Panc1 (cell line): ENCODE measurements around the gene CYB5A. TPM values are rescaled to one million over a fixed set of nuclear protein-coding genes. Genes with fewer than 3 reads are reported as not detected.

Source experiments
- ATAC-seq: fragments of 200-7000 bp; cut with Tn5 transposase; 2 replicates; pipeline ENCODE4 v1.9.1; 2020; ENCODE audit warnings: mild to moderate bottlenecking, moderate library complexity
- BruUV-seq: library from RNA; stranded (reverse); fragments of 400-500 nt; replicated peaks from 2 replicates; lab custom pipeline; 2021; lab: Mats Ljungman, UMichigan
- CTCF ChIA-PET: fragments of 300-600 bp; sonication (Branson Sonifier 250); formaldehyde crosslinking; loops from one replicate; lab custom pipeline; 2022; ENCODE audit warnings: antibody characterized with exemption; lab: Charles Lee
- POLR2A ChIA-PET: fragments of 300-600 bp; sonication (Branson Sonifier 250); formaldehyde crosslinking; loops from one replicate; lab custom pipeline; 2022; ENCODE audit warnings: antibody characterized with exemption; lab: Charles Lee
- DNase-seq: peaks from one replicate; pipeline ENCODE4 v3.0.0-alpha.2; 2010; ENCODE audit warnings: low read depth, low spot score
- H3K27ac ChIP-seq: 2 replicates; pipeline ENCODE4 v1.5.1; 2011; ENCODE audit warnings: mild to moderate bottlenecking, low read length, inconsistent platforms
- H3K27me3 ChIP-seq: fragments of 200-500 bp; sonication (Bioruptor generic); 2 replicates; pipeline ENCODE4 v1.6.0; 2014; ENCODE audit warnings: low read length, inconsistent platforms; ENCODE audit not compliant: control insufficient read depth, insufficient read depth
- H3K36me3 ChIP-seq: fragments of 200-500 bp; sonication (Bioruptor generic); 2 replicates; pipeline ENCODE4 v1.5.1; 2014; ENCODE audit warnings: inconsistent platforms, mild to moderate bottlenecking, low read length, moderate library complexity; ENCODE audit not compliant: control insufficient read depth, insufficient read depth
- H3K4me1 ChIP-seq: 2 replicates; pipeline ENCODE4 v1.5.1; 2011; ENCODE audit warnings: inconsistent platforms, mild to moderate bottlenecking, low read length, moderate library complexity; ENCODE audit not compliant: control insufficient read depth, insufficient read depth
- H3K4me3 ChIP-seq, 2 experiments: 2 replicates each; pipeline ENCODE4 v1.5.1; 2011 to 2012; ENCODE audit warnings: low read depth in 2 of 2, low read length in 2 of 2, mild to moderate bottlenecking in 2 of 2, inconsistent platforms in 1 of 2, moderate library complexity in 1 of 2
- H3K9me3 ChIP-seq: fragments of 200-500 bp; sonication (Bioruptor generic); 2 replicates; pipeline ENCODE4 v1.5.1; 2014; ENCODE audit warnings: low read depth, mild to moderate bottlenecking, inconsistent platforms, low read length, moderate library complexity; ENCODE audit not compliant: control insufficient read depth, insufficient read depth
- POLR2AphosphoS5 ChIP-seq: IDR thresholded peaks from 2 replicates; pipeline ENCODE4 v1.6.1; 2012; ENCODE audit warnings: mild to moderate bottlenecking, low read depth, low read length, moderate library complexity
- SIN3A ChIP-seq: IDR thresholded peaks from 2 replicates; pipeline ENCODE4 v1.6.1; 2012; ENCODE audit warnings: low read depth, mild to moderate bottlenecking, low read length, moderate library complexity, borderline replicate concordance; ENCODE audit not compliant: insufficient read depth
- TCF7L2 ChIP-seq: IDR thresholded peaks from 2 replicates; pipeline ENCODE4 v1.6.1; 2011; ENCODE audit warnings: mild to moderate bottlenecking, low read depth, low read length, inconsistent platforms
- in situ Hi-C: cut with HindIII; loops from 2 replicates; pipeline ENCODE4 v1.10.0; 2016; ENCODE audit warnings: low sequenced_read_pairs, low pct_unique_long_range_greater_than_20kb
- intact Hi-C: fragments of 100-400 bp; cut with micrococcal nuclease; formaldehyde crosslinking; loops from one replicate; pipeline ENCODE4 v1.10.0; 2022; ENCODE audit not compliant: unreplicated experiment
- total RNA-seq: library from RNA; stranded (reverse); gene quantifications from one replicate; pipeline ENCODE4 v1.2.1, GENCODE V29; 2021; ENCODE audit not compliant: unreplicated experiment
- TF ChIP-seq, protein P1 (sequence below), 2 experiments: IDR thresholded peaks; 2 replicates each; pipeline ENCODE4 v1.6.1; 2011 to 2012; ENCODE audit warnings: low read depth in 2 of 2, control low read depth in 1 of 2, low read length in 1 of 2, mild to moderate bottlenecking in 1 of 2, moderate library complexity in 1 of 2; ENCODE audit not compliant: insufficient read depth in 1 of 2
- TF ChIP-seq, protein P2 (sequence below): fragments of 450-650 bp; IDR thresholded peaks from 2 replicates; pipeline ENCODE4 v1.5.1; 2017; ENCODE audit warnings: mild to moderate bottlenecking

CYB5A gene
- total RNA-seq, 1 experiment from 2014 or later: 51.3 TPM

DNA sequence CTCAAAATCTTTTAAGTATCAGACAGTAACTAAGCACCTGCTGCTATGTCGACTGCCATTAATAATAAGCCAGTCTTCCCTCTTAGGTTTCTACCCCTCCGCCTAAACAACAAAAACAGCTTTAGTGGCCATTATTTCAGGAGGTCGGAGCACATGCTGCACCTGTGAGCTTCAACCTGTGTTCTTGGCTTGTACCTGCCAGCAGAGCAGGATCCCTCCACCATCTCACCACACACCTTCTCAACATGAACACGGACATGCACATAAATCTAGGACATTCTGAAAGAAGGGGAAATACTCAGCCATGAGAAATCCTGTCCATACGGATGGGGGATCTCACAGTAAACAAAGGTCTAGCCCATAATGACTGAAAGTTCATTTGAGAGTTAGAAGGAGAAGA lies 3.7 kb downstream of the CYB5A start:
- intact Hi-C loops (no loop called here), in situ Hi-C loops (no loop called here)
- Histone ChIP-seq H3K4me1 (peaks cover 10% of the 10 kb centered on the region; the same call in 1 of the 2 replicates), H3K27ac (no peak overlapping the region), H3K9me3 (no peaks in the 10 kb centered on the region), H3K27me3 (no peaks in the 10 kb centered on the region), H3K4me3 (no peak overlapping the region), H3K36me3 (no peaks in the 10 kb centered on the region)
- no peak for DNase-seq
- ChIA-PET POLR2A (no interaction called here), CTCF (no interaction called here)
- TF ChIP-seq TCF7L2 (no peak), POLR2AphosphoS5 (no peak), SIN3A (no peak)
- TF ChIP-seq, protein P1, sequence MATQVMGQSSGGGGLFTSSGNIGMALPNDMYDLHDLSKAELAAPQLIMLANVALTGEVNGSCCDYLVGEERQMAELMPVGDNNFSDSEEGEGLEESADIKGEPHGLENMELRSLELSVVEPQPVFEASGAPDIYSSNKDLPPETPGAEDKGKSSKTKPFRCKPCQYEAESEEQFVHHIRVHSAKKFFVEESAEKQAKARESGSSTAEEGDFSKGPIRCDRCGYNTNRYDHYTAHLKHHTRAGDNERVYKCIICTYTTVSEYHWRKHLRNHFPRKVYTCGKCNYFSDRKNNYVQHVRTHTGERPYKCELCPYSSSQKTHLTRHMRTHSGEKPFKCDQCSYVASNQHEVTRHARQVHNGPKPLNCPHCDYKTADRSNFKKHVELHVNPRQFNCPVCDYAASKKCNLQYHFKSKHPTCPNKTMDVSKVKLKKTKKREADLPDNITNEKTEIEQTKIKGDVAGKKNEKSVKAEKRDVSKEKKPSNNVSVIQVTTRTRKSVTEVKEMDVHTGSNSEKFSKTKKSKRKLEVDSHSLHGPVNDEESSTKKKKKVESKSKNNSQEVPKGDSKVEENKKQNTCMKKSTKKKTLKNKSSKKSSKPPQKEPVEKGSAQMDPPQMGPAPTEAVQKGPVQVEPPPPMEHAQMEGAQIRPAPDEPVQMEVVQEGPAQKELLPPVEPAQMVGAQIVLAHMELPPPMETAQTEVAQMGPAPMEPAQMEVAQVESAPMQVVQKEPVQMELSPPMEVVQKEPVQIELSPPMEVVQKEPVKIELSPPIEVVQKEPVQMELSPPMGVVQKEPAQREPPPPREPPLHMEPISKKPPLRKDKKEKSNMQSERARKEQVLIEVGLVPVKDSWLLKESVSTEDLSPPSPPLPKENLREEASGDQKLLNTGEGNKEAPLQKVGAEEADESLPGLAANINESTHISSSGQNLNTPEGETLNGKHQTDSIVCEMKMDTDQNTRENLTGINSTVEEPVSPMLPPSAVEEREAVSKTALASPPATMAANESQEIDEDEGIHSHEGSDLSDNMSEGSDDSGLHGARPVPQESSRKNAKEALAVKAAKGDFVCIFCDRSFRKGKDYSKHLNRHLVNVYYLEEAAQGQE (IDR thresholded peaks at IDR 0.05; ENCODE audit: insufficient read depth in 1 of 2, low read depth in 2 of 2, low read length in 1 of 2): no peak
- TF ChIP-seq, protein P2, sequence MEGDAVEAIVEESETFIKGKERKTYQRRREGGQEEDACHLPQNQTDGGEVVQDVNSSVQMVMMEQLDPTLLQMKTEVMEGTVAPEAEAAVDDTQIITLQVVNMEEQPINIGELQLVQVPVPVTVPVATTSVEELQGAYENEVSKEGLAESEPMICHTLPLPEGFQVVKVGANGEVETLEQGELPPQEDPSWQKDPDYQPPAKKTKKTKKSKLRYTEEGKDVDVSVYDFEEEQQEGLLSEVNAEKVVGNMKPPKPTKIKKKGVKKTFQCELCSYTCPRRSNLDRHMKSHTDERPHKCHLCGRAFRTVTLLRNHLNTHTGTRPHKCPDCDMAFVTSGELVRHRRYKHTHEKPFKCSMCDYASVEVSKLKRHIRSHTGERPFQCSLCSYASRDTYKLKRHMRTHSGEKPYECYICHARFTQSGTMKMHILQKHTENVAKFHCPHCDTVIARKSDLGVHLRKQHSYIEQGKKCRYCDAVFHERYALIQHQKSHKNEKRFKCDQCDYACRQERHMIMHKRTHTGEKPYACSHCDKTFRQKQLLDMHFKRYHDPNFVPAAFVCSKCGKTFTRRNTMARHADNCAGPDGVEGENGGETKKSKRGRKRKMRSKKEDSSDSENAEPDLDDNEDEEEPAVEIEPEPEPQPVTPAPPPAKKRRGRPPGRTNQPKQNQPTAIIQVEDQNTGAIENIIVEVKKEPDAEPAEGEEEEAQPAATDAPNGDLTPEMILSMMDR: no peak
- BruUV-seq: no TSS peak
- ATAC-seq: no peak

DNA sequence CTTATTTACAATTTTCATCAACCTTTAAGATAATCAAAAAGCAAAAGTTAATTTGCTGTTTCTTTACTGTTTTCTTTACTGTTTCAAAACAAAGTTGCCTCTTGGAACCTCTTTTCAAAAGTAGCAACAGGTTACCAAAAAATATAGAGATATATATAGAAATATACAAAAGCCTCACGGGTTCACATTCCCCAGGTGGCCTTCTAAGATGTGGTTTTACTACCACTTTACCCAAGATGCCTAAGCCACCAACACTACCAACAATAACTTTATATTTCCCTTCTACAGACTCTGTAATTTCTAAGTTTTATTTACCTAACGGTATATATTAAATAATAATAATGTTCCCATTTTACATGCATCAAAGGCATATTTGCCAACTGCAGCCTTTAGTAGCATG lies 4.9 kb downstream of the CYB5A start:
- no peaks in the 10 kb centered on the region for H3K27me3 ChIP-seq
- no peak overlapping the region for H3K4me3 ChIP-seq
- no peak for DNase-seq
- ChIA-PET CTCF (no interaction called here), POLR2A (no interaction called here)
- no peak for ATAC-seq
- H3K4me1 ChIP-seq: peaks cover 7% of the 10 kb centered on the region; the same call in 1 of the 2 replicates
- no peaks in the 10 kb centered on the region for H3K9me3 ChIP-seq
- TF ChIP-seq SIN3A (no peak), TCF7L2 (no peak)
- TF ChIP-seq, protein P2: no peak
- no peaks in the 10 kb centered on the region for H3K36me3 ChIP-seq
- in situ Hi-C loops: no loop called here
- H3K27ac ChIP-seq: no peak overlapping the region
- intact Hi-C loops: no loop called here
- BruUV-seq: no TSS peak
